Measurements from ENCODE around the gene KLHDC3. TPM values are rescaled to one million over a fixed set of nuclear protein-coding genes. Genes with fewer than 3 reads are reported as not detected.

Gene KLHDC3
- total and polyA plus RNA-seq, 9 of the 15 experiments (the other 6 are each of a cell fraction or from before 2014, with no cell fraction given): 4.5 to 171 (median 107) TPM

- TF ChIP-seq, protein P1, sequence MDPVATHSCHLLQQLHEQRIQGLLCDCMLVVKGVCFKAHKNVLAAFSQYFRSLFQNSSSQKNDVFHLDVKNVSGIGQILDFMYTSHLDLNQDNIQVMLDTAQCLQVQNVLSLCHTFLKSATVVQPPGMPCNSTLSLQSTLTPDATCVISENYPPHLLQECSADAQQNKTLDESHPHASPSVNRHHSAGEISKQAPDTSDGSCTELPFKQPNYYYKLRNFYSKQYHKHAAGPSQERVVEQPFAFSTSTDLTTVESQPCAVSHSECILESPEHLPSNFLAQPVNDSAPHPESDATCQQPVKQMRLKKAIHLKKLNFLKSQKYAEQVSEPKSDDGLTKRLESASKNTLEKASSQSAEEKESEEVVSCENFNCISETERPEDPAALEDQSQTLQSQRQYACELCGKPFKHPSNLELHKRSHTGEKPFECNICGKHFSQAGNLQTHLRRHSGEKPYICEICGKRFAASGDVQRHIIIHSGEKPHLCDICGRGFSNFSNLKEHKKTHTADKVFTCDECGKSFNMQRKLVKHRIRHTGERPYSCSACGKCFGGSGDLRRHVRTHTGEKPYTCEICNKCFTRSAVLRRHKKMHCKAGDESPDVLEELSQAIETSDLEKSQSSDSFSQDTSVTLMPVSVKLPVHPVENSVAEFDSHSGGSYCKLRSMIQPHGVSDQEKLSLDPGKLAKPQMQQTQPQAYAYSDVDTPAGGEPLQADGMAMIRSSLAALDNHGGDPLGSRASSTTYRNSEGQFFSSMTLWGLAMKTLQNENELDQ (CRISPR knock-in tag; IDR thresholded peaks at IDR 0.05; ENCODE audit: borderline replicate concordance): no peak
- TF ChIP-seq HNRNPL (IDR thresholded peaks at IDR 0.05; ENCODE audit: low read depth, low read length) (no peak), RAD51 (IDR thresholded peaks at IDR 0.05; ENCODE audit: borderline replicate concordance, low read depth) (peak; percentile 73; the same call in 1 of the 2 replicates), CTBP1 (IDR thresholded peaks at IDR 0.05; ENCODE audit: borderline replicate concordance) (no peak), ZNF41 (CRISPR knock-in tag; conservative IDR thresholded peaks at IDR 0.05) (no peak), PML (IDR thresholded peaks at IDR 0.05; ENCODE audit: low read length) (peak; percentile 79), SMAD2 (IDR thresholded peaks at IDR 0.05; ENCODE audit: low read depth, low read length) (no peak), MEIS2 (IDR thresholded peaks at IDR 0.05; ENCODE audit: partially characterized antibody) (peak; percentile 66), NFYB (IDR thresholded peaks at IDR 0.05; ENCODE audit: extremely low read depth, insufficient read length) (peak; percentile 42), NFE2L1 (tag; IDR thresholded peaks at IDR 0.05; ENCODE audit: borderline replicate concordance, low read depth) (no peak), NR1H2 (CRISPR knock-in tag; IDR thresholded peaks at IDR 0.05) (no peak; the same call in 1 of the 2 replicates), MXD1 (CRISPR knock-in tag; IDR thresholded peaks at IDR 0.05; ENCODE audit: borderline replicate concordance, poor library complexity, severe bottlenecking) (no peak), HDAC3 (IDR thresholded peaks at IDR 0.05; ENCODE audit: borderline replicate concordance, partially characterized antibody) (no peak), ILK (tag; IDR thresholded peaks at IDR 0.05; ENCODE audit: borderline replicate concordance, low read depth) (no peak), ZNF239 (CRISPR knock-in tag; IDR thresholded peaks at IDR 0.05) (no peak), ZFP30 (CRISPR knock-in tag; IDR thresholded peaks at IDR 0.05; ENCODE audit: borderline replicate concordance) (no peak), TAF9B (IDR thresholded peaks at IDR 0.05; ENCODE audit: partially characterized antibody) (no peak), ILF3 (IDR thresholded peaks at IDR 0.05; ENCODE audit: borderline replicate concordance) (no peak), ZNF707 (CRISPR knock-in tag; conservative IDR thresholded peaks at IDR 0.05) (no peak), TEAD2 (tag; IDR thresholded peaks at IDR 0.05) (no peak)
- TF ChIP-seq, protein P2, sequence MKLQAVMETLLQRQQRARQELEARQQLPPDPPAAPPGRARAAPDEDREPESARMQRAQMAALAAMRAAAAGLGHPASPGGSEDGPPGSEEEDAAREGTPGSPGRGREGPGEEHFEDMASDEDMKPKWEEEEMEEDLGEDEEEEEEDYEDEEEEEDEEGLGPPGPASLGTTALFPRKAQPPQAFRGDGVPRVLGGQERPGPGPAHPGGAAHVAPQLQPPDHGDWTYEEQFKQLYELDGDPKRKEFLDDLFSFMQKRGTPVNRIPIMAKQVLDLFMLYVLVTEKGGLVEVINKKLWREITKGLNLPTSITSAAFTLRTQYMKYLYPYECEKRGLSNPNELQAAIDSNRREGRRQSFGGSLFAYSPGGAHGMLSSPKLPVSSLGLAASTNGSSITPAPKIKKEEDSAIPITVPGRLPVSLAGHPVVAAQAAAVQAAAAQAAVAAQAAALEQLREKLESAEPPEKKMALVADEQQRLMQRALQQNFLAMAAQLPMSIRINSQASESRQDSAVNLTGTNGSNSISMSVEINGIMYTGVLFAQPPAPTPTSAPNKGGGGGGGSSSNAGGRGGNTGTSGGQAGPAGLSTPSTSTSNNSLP (IDR thresholded peaks at IDR 0.05; ENCODE audit: borderline replicate concordance, low read depth, low read length): no peak
- TF ChIP-seq, protein P3, sequence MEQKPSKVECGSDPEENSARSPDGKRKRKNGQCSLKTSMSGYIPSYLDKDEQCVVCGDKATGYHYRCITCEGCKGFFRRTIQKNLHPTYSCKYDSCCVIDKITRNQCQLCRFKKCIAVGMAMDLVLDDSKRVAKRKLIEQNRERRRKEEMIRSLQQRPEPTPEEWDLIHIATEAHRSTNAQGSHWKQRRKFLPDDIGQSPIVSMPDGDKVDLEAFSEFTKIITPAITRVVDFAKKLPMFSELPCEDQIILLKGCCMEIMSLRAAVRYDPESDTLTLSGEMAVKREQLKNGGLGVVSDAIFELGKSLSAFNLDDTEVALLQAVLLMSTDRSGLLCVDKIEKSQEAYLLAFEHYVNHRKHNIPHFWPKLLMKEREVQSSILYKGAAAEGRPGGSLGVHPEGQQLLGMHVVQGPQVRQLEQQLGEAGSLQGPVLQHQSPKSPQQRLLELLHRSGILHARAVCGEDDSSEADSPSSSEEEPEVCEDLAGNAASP (IDR thresholded peaks at IDR 0.05): no peak
Observed at GRCh38 chr6:43059168-43060033, 45.4 kb downstream of the KLHDC3 start, which contains the start of the genes KLC4 and MRPL2 (continued).
